Suprapubic skin (tissue), 3 donors: ENCODE measurements around the gene CNBD2.

ENCODE experiments used
- POLR2A ChIP-seq, 2 donors: fragments of 450-650 bp; IDR thresholded peaks; one replicate each; pipeline ENCODE4 v1.6.1; 2017; ENCODE audit warnings: antibody characterized with exemption in 2 of 2, mild to moderate bottlenecking in 2 of 2, moderate library complexity in 2 of 2
- TF ChIP-seq, protein P1 (sequence below), 2 donors: fragments of 200-600 bp in 1 of 2; fragments of 450-650 bp in 1 of 2; sonication (generic) in 1 of 2; IDR thresholded peaks; one replicate each; pipeline ENCODE4 v1.5.1; 2016 to 2019; ENCODE audit warnings: antibody characterized with exemption in 2 of 2, mild to moderate bottlenecking in 1 of 2, moderate library complexity in 1 of 2

DNA sequence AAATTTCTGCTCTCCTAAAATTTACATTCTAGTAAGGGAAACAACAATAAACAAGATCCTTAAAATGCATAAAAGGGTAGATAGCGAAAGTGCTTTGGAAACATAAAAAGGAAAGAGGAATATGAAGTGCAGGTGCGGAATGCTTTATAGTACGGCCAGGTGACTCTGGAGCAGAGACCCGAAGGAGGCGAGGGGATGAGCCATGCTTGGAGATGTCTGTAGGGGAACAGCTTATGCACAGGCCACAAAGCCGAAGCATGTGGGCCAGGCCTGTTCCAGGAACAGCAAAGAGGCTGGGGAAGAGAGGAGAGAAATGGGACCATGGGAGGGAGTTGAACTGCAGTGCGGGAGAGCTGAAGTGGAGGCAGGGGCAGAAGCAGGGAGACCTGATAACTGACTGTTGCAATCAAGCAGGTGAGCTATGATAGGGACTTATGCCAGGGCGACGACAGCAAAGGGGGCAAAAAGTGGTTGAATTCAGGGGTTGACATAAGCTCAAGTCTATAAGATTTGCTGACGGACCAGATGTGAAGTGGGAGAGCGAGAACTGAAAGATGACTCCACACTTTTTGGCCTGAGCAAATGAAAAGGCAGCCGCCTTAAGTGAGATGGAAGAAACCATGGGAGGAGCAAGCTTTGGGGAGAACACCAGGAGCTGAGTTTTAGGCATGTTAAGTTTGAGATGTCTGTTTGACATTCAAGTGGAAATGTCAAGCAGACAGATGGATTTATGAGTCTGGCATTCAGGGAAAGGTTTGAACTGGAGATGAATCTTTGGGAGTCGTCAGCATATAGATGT is 83.1 kb downstream of the CNBD2 start:
- TF ChIP-seq, protein P1, sequence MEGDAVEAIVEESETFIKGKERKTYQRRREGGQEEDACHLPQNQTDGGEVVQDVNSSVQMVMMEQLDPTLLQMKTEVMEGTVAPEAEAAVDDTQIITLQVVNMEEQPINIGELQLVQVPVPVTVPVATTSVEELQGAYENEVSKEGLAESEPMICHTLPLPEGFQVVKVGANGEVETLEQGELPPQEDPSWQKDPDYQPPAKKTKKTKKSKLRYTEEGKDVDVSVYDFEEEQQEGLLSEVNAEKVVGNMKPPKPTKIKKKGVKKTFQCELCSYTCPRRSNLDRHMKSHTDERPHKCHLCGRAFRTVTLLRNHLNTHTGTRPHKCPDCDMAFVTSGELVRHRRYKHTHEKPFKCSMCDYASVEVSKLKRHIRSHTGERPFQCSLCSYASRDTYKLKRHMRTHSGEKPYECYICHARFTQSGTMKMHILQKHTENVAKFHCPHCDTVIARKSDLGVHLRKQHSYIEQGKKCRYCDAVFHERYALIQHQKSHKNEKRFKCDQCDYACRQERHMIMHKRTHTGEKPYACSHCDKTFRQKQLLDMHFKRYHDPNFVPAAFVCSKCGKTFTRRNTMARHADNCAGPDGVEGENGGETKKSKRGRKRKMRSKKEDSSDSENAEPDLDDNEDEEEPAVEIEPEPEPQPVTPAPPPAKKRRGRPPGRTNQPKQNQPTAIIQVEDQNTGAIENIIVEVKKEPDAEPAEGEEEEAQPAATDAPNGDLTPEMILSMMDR (IDR thresholded peaks at IDR 0.05): no peak
- TF ChIP-seq POLR2A (IDR thresholded peaks at IDR 0.05): no peak
